Stimulated activated CD8-positive, alpha-beta memory T cell treated with anti-CD3 and anti-CD28 coated beads, Interleukin-2, amount 100 ng/mL, for 1 hour (primary cell): ENCODE data around the gene PRXL2B.
"Not testable (repeated sequence)": the region's sequence is repeated elsewhere in the genome, so short reads cannot be mapped to it uniquely, and the experiment has no call there.

Experiments
- DNase-seq, 2 donors: peaks; one replicate each; pipeline ENCODE4 v3.0.0-alpha.2; 2020; ENCODE audit warnings: low read depth in 2 of 2

Gene PRXL2B

GRCh38 chr1:2612591-2613365, 26.2 kb downstream of the PRXL2B start:
- DNase-seq: no peak

- no peak for DNase-seq
Measured at GRCh38 chr1:2614145-2614544, 27.6 kb downstream of the PRXL2B start.

- no peak for DNase-seq
Measured at GRCh38 chr1:2617971-2618470, 31.4 kb downstream of the PRXL2B start.

GRCh38 chr1:2623571-2624337, 37.2 kb downstream of the PRXL2B start:
- DNase-seq: no peak

DNA sequence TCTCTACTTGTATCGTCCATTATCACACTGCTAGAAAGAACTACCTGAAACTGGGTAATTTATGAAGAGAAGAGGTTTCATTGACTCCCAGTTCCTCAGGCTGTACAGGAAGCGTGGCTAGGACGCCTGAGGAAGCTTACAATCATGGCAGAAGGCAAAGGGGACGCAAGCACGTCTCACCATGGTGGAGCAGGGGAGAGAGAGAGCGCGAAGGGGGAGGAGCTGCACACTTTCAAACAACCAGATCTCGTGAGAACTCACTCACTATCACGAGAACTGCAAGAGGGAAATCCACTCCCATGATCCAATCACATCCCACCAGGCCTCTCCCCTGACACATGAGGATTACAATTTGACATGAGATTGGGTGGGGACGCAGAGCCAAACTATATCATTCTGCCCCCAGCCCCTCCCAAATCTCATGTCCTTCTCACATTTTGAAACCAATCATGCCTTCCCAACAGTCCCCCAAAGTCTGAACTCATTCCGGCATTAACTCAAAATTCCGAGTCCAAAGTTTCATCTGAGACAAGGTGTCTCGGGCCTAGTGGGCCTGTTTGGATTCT, 38.2 kb downstream of the PRXL2B start:
- no peak for DNase-seq

DNA sequence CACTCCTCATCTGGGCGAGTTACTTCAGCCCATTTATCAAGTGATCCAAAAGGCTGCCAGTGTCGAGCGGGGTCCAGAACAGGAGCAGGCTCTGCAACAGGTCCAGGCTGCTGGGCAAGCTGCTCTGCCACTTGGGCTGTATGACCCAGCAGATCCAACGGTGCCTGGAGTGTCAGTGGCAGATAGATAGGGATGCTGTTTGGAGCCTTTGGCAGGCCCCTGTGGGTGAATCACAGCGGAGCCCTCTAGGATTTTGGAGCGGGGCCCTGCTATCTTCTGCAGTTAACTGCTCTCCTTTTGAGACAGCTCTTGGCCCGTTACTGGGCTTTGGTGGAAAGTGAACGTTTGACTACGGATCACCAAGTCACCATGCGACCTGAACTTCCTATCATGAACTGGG, 38.7 kb downstream of the PRXL2B start:
- DNase-seq: no peak

- DNase-seq: not testable (repeated sequence)
Measured at GRCh38 chr1:2625748-2626147, 39.2 kb downstream of the PRXL2B start.

- no peak for DNase-seq
Measured at GRCh38 chr1:2627746-2628145, 41.2 kb downstream of the PRXL2B start.

DNA sequence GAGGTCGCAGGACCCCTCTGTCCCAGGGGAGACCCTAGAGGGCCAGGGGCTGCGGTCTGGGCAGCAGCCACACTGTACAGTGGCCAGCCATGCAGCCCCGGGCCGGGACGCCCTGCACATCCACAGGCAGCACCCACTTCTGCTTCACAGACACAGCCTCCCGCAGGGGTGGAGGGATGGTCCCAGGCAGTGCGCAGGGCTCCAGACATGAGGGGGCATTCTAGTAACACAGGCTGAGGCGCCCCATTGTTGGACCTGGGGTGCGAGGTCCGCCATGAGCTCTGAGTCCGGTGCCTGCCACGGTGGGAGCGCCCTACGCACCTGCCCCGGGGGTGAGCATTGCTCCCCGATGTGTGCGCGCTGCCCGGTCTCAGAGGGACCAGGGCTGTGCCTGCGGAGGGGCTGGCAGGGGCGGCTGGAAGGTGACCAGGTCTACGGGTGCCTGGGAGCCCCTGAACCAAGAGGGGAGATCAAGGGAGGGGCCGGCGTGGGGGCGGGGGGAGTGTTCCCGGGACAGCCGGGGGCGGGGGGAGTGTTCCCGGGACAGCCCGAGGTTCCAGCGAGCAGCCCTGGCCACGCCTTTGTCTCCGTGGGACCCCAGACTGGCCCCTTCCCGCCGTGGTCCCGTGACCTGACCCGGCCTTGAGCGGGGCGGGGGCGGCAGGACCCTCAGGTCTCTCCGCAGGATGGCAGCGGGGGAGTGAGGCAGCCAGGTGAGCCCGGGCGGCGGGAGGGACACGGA, 41.8 kb downstream of the PRXL2B start:
- DNase-seq: no peak

GRCh38 chr1:2628933-2629626, 42.5 kb downstream of the PRXL2B start:
- no peak for DNase-seq

- DNase-seq: no peak
Measured at GRCh38 chr1:2629627-2630497, 43.3 kb downstream of the PRXL2B start.

DNA sequence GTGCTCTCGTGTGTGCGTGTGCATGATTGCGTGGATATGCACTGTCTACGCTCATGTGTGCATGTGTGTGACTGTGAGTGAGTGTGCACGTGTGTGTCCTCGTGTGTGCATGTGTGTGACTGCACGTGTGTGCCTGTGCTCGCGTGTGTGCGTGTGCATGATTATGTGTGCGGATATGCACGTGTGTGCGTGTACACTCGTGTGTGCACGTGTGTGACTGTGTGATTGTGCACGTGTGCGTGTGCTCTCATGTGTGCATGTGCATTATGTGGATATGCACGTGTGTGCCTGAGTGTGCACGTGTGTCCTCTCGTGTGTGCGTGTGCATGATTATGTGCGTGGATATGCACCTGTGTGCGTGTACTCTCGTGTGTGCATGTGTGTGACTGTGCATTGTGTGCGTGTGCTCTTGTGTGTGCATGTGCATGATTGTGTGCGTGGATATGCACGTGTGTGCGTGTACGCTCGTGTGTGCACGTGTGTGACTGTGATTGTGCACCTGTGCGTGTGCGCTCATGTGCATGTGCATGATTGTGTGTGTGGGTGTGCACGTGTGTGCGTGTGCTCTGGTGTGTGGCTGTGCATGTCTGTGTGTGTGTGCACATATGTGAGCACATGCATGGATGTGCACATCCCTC, 44.0 kb downstream of the PRXL2B start:
- no peak for DNase-seq

DNA sequence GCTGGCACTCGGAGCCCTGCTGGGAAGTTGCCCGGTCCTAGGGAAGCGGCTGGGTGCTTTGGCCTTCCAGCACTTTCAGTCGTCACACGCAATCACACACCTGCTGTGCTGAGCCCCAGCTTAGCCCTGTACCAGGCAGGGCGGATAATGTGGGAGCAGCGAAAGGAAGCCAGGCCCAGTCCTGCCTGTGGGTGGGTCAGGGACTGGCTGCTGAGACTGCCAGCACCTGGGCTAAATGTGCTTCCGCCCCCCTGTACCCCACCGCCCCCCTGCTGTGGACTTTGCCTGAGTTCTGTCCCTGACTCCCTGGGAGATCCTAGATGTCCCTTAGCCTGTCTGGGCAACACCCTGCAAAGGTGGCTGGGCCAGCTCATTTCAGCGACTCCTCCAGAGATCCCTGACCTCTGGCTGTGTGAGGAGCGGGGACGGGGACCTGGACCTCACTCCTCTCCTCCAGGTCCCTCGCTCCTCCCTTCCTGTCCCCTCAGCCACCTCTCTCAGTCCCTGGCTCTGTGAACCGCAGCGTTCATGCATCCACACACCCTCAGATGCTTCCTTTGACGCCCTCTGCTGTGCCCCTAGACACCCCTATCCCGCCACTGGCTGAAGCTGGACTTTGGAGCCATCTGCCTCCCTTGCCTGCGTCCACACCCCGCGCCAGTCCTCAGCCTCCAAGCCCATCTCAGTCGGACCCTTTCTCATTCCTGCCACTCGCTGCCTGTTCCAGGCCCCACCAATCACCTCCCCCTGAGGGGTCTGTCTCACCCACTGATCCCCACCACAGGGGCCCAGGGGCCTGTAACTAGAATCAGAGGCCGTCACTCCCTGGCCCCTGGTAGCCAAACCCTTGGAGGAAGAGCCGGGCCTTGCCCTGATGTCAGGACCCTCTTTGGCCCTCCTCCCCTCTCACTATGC, 44.8 kb downstream of the PRXL2B start:
- no peak for DNase-seq

DNA sequence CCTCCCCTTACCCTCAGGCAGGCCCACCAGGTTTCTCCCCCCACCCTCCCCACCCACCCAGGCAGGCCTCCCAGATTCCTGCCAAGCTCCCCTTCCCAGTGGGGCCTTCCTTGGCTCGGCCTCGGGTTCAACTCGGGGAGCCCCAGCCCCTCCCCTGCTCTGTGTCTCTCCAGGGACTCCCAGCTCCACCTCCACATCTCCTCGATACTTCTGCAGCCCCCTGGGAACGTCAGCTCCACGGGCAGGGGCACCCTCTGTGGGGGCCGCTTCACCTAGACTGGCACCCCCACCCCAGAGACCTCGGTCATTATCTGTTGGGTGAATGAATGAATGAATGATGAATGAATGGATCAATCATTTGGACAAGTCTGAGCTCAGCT, 45.5 kb downstream of the PRXL2B start:
- no peak for DNase-seq

- no peak for DNase-seq
Measured at GRCh38 chr1:2632561-2633361, 46.2 kb downstream of the PRXL2B start, which contains the start of gene MMEL1. TSS of gene MMEL1 (minus strand) at chr1:2633016. CDS start at chr1:2629484, 3,532 bp downstream.

DNA sequence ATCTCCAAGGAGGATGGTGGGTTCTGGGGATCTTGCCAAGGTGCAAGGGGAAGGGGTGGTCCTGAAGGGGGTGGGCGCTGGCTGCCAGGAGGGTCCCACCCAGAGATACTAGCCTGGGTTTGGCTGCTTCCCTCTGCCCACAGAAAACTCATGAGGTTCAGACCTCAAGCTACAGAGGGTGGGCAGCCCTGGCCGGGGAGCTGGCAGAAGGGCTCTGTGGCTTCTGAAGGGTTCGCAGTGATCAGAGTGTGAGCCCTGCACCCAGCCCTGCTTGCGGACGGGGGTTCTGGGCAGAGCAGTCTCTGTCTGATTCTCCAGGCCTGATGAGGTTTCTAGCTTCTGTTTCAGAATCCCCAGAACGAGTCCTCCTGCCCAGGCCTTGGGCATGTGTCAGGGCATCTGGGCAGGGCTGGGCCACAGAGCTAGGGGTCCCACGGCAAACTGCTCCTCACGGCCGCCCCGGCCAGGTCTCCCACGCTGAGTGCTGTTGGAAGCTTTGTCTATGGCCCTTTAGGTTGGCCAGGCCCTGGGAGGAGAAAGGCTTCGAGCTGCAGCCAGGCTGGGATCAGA, 46.9 kb downstream of the PRXL2B start:
- no peak for DNase-seq

GRCh38 chr1:2633936-2634491, 47.4 kb downstream of the PRXL2B start:
- DNase-seq: no peak
